Sigmoid colon (tissue), 7 donors: Measurements from ENCODE around the gene CASKIN1. TPM values are rescaled to one million over a fixed set of nuclear protein-coding genes. Genes with fewer than 3 reads are reported as not detected.

ENCODE experiments used
- DNase-seq: peaks from one replicate; pipeline ENCODE4 v3.0.0-alpha.2; 2019
- H3K27ac ChIP-seq, 4 donors: fragments of 200-600 bp; sonication (generic); one replicate each; pipeline ENCODE4 v1.5.1; 2016 to 2019; ENCODE audit warnings: mild to moderate bottlenecking in 1 of 4
- H3K27me3 ChIP-seq, 3 donors: fragments of 200-600 bp; sonication (generic); one replicate each; pipeline ENCODE4 v1.5.1; 2019; ENCODE audit warnings: mild to moderate bottlenecking in 1 of 3
- H3K36me3 ChIP-seq, 4 donors: fragments of 200-600 bp; sonication (generic); one replicate each; pipeline ENCODE4 v1.5.1; 2016 to 2019
- H3K4me1 ChIP-seq, 4 donors: fragments of 200-600 bp; sonication (generic); one replicate each; pipeline ENCODE4 v1.5.1; 2017 to 2019
- H3K4me3 ChIP-seq, 4 donors: fragments of 200-600 bp; sonication (generic); one replicate each; pipeline ENCODE4 v1.5.1; 2017 to 2019; ENCODE audit warnings: mild to moderate bottlenecking in 2 of 4, moderate library complexity in 1 of 4
- H3K9me3 ChIP-seq, 4 donors: fragments of 200-600 bp in 3 of 4; sonication (generic) in 3 of 4; one replicate each; pipeline versions ENCODE4 v1.5.1 to v1.6.1; 2013 to 2019
- CTCF ChIP-seq, 4 experiments: fragments of 450-650 bp in 3 of 4; fragments of 200-600 bp in 1 of 4; IDR thresholded peaks; one replicate each; pipeline ENCODE4 v1.5.1; 2016 to 2019; ENCODE audit warnings: antibody characterized with exemption in 4 of 4, mild to moderate bottlenecking in 3 of 4, moderate library complexity in 2 of 4
- EP300 ChIP-seq, 4 donors: sonication (generic); formaldehyde crosslinking; IDR thresholded peaks; one replicate each; pipeline ENCODE4 v1.6.1; 2017; ENCODE audit warnings: antibody characterized with exemption in 4 of 4
- POLR2A ChIP-seq, 2 donors: fragments of 450-650 bp; IDR thresholded peaks; one replicate each; pipeline ENCODE4 v1.6.1; 2016; ENCODE audit warnings: antibody characterized with exemption in 2 of 2, mild to moderate bottlenecking in 2 of 2, moderate library complexity in 2 of 2
- POLR2AphosphoS5 ChIP-seq, 4 donors: sonication (generic); formaldehyde crosslinking; IDR thresholded peaks; one replicate each; pipeline ENCODE4 v1.6.1; 2017; ENCODE audit warnings: antibody characterized with exemption in 4 of 4
- WGBS, 2 donors: extraction: QIAGEN DNeasy Blood & Tissue Kit; methylation state at CpG; one replicate each; pipeline ENCODE4 v1.1.7; 2013; 5-methylcytosine and 5-hydroxymethylcytosine counted together
- intact Hi-C: fragments of 100-400 bp; cut with DNase I; formaldehyde crosslinking; loops from one replicate; pipeline ENCODE4 v1.15.1; 2023
- polyA plus RNA-seq, 3 donors: library from polyadenylated mRNA; stranded (reverse); fragments of 200-250 nt; gene quantifications; one replicate each; pipeline ENCODE4 v1.2.3, GENCODE V29; 2013
- total RNA-seq, 4 donors: library from RNA; depleted of rRNA; stranded (reverse); fragments of >200 nt; gene quantifications; one replicate each; pipeline ENCODE4 v1.1.0, GENCODE V29; 2016
- donor health status: healthy with polysubstance abuse.
- donor health status: Bipolar disorder and iron deficiency.
- donor health status: healthy.

Gene CASKIN1
- total and polyA plus RNA-seq, 7 donors = under 0.01 to 0.55 (median 0.31) TPM; not detected in 1

- DNase-seq = no peak
- H3K27me3 ChIP-seq = peaks cover under 1 to 32% (median 6%) of the 10 kb centered on the region in 3 donors
- H3K4me3 ChIP-seq = no peak overlapping the region
- no peak overlapping the region for H3K27ac ChIP-seq
- H3K36me3 ChIP-seq = peaks cover 67 to 91% (median 75%) of the 10 kb centered on the region in 4 donors
- WGBS, 2 donors = 91% methylated on average over 29 of the region's 29 CpGs
- TF ChIP-seq POLR2A (IDR thresholded peaks at IDR 0.05) (no peak), POLR2AphosphoS5 (IDR thresholded peaks at IDR 0.05) (no peak)
- H3K9me3 ChIP-seq = no peaks in the 10 kb centered on the region
- H3K4me1 ChIP-seq = peaks cover 0 to 14% (median 12%) of the 10 kb centered on the region in 4 donors
- intact Hi-C loops = no loop called here
Observed at GRCh38 chr16:2231016-2231931, 34.9 kb upstream of the CASKIN1 start.

GRCh38 chr16:2230376-2230775, 34.0 kb upstream of the CASKIN1 start:
- Histone ChIP-seq H3K9me3 (no peaks in the 10 kb centered on the region), H3K4me3 (no peak overlapping the region), H3K36me3 (peaks cover 62 to 84% (median 70%) of the 10 kb centered on the region in 4 donors), H3K27me3 (peaks cover 0 to 23% (median 0%) of the 10 kb centered on the region in 3 donors), H3K27ac (no peak overlapping the region), H3K4me1 (peaks cover 0 to 13% (median 11%) of the 10 kb centered on the region in 4 donors)
- no peak for DNase-seq
- WGBS, 2 donors = 92% methylated on average over 13 of the region's 13 CpGs
- intact Hi-C loops = no loop called here
- TF ChIP-seq POLR2AphosphoS5 (IDR thresholded peaks at IDR 0.05) = no peak
- TF ChIP-seq EP300 (IDR thresholded peaks at IDR 0.05) = no peak
- no peak for TF ChIP-seq CTCF (IDR thresholded peaks at IDR 0.05)
- no peak for TF ChIP-seq POLR2A (IDR thresholded peaks at IDR 0.05)

GRCh38 chr16:2229632-2230250, 33.3 kb upstream of the CASKIN1 start:
- no peak for DNase-seq
- peaks cover 0 to 20% (median 17%) of the 10 kb centered on the region in 4 donors for H3K4me1 ChIP-seq
- no peak overlapping the region for H3K4me3 ChIP-seq
- H3K27me3 ChIP-seq = peaks cover 0 to 18% (median 0%) of the 10 kb centered on the region in 3 donors
- 94 to 95% methylated on average over 23 of the region's 23 CpGs for WGBS, 2 donors
- no peak overlapping the region for H3K27ac ChIP-seq
- no peak for TF ChIP-seq POLR2A (IDR thresholded peaks at IDR 0.05)
- no peak for TF ChIP-seq EP300 (IDR thresholded peaks at IDR 0.05)
- no peak for TF ChIP-seq CTCF (IDR thresholded peaks at IDR 0.05)
- TF ChIP-seq POLR2AphosphoS5 (IDR thresholded peaks at IDR 0.05) = no peak
- intact Hi-C loops = no loop called here
- H3K36me3 ChIP-seq = peaks cover 55 to 78% (median 64%) of the 10 kb centered on the region in 4 donors
- no peaks in the 10 kb centered on the region for H3K9me3 ChIP-seq

- no peak for TF ChIP-seq POLR2AphosphoS5 (IDR thresholded peaks at IDR 0.05)
- no peak for TF ChIP-seq CTCF (IDR thresholded peaks at IDR 0.05)
- peaks cover 49 to 71% (median 57%) of the 10 kb centered on the region in 4 donors for H3K36me3 ChIP-seq
- no peak for DNase-seq
- H3K9me3 ChIP-seq = no peaks in the 10 kb centered on the region
- WGBS, 2 donors = 90 to 93% methylated on average over 12 of the region's 12 CpGs
- H3K27me3 ChIP-seq = peaks cover 0 to 11% (median 0%) of the 10 kb centered on the region in 3 donors
- intact Hi-C loops = no loop called here
- peaks cover 0 to 26% (median 24%) of the 10 kb centered on the region in 4 donors for H3K4me1 ChIP-seq
- H3K27ac ChIP-seq = no peak overlapping the region
- H3K4me3 ChIP-seq = no peak overlapping the region
Observed at GRCh38 chr16:2229091-2229490, 32.7 kb upstream of the CASKIN1 start.
